Heart right ventricle (tissue), 16 donors: Measurements from ENCODE around the gene TTC3. TPM values are rescaled to one million over a fixed set of nuclear protein-coding genes. Genes with fewer than 3 reads are reported as not detected.

Experiments
- ATAC-seq, 8 donors: fragments of 200-7000 bp; cut with Tn5 transposase; one replicate each; pipeline ENCODE4 v1.9.1; 2020; ENCODE audit warnings: mild to moderate bottlenecking in 8 of 8, moderate library complexity in 8 of 8, moderate number of reproducible peaks in 1 of 8
- DNase-seq, 2 donors: peaks; one replicate each; pipeline ENCODE4 v3.0.0-alpha.2; 2020
- H3K27ac ChIP-seq, 10 donors: fragments of 200-600 bp; sonication (generic) in 2 of 10; one replicate each; pipeline versions ENCODE4 v1.5.0 to v1.8.0; 2020 to 2022; ENCODE audit warnings: mild to moderate bottlenecking in 3 of 10
- H3K27me3 ChIP-seq, 7 donors: fragments of 200-600 bp; one replicate each; pipeline ENCODE4 v1.8.0; 2021 to 2022; ENCODE audit warnings: mild to moderate bottlenecking in 2 of 7
- H3K36me3 ChIP-seq, 9 donors: fragments of 200-600 bp; sonication (generic) in 1 of 9; one replicate each; pipeline versions ENCODE4 v1.5.0 to v1.8.0; 2020 to 2022; ENCODE audit warnings: mild to moderate bottlenecking in 2 of 9
- H3K4me1 ChIP-seq, 9 donors: fragments of 200-600 bp; sonication (generic) in 1 of 9; one replicate each; pipeline versions ENCODE4 v1.5.0 to v1.8.0; 2020 to 2022; ENCODE audit warnings: mild to moderate bottlenecking in 4 of 9
- H3K4me3 ChIP-seq, 10 donors: fragments of 200-600 bp; sonication (generic) in 2 of 10; one replicate each; pipeline versions ENCODE4 v1.5.0 to v1.8.0; 2020 to 2022; ENCODE audit warnings: mild to moderate bottlenecking in 7 of 10, moderate library complexity in 2 of 10
- H3K9me3 ChIP-seq, 11 donors: fragments of 200-600 bp in 10 of 11; sonication (generic) in 2 of 11; one replicate each; pipeline versions ENCODE4 v1.5.0 to v1.8.0; 2013 to 2022; ENCODE audit warnings: mild to moderate bottlenecking in 2 of 11, control low read depth in 1 of 11, moderate library complexity in 1 of 11
- WGBS, 2 donors: extraction: QIAGEN DNeasy Blood & Tissue Kit; methylation state at CpG; one replicate each; pipeline ENCODE4 v1.1.7; 2013; ENCODE audit warnings: inconsistent platforms in 1 of 2; 5-methylcytosine and 5-hydroxymethylcytosine counted together
- intact Hi-C, 10 donors: fragments of 100-400 bp; cut with DNase I; formaldehyde crosslinking; loops; one replicate each; pipeline versions ENCODE4 v1.11.1 to v1.14.2; 2022
- polyA plus RNA-seq, 2 donors: library from polyadenylated mRNA; stranded (reverse); fragments of 200-250 nt; gene quantifications; one replicate each; pipeline ENCODE4 v1.2.3, GENCODE V29; 2013
- total RNA-seq, 10 donors: library from RNA; stranded (reverse); fragmentation: NEBNext Ultra II Directional in 3 of 10; extraction: Animal tissue kit (Norgen Biotek cat#: 25700) in 3 of 10; gene quantifications; one replicate each; pipeline versions ENCODE4 v1.2.1 to v1.2.4, GENCODE V29; 2021 to 2023
- TF ChIP-seq, protein P1 (sequence below), 9 donors: fragments of 200-600 bp; sonication (generic) in 2 of 9; IDR thresholded peaks; one replicate each; pipeline versions ENCODE4 v1.5.0 to v1.8.0; 2021 to 2022; ENCODE audit warnings: antibody characterized with exemption in 9 of 9, mild to moderate bottlenecking in 5 of 9, moderate library complexity in 1 of 9
- donor health status: Arrhythmogenic right ventricular cardiomyopathy.
- donor health status: ischemic (EF 13 %, LVEDD 7.1; RV severe dilation, severe dysfunction).
- donor health status: healthy with polysubstance abuse.
- donor health status: DM: no; HTN: yes; CAD: no.
- donor health status: DM: no; HTN: no; CAD: no.
- donor health status: ischemic (EF 25% LVEDD 6.9; RV normal size, moderate dysfunction).
- donor health status: ischemic (EF 25% LVEDD 5.7; RV mildly dilated, moderate dysfunction).
- donor health status: healthy.
- donor health status: DM: yes; HTN: yes; CAD: no.
- donor health status: Ischemic cardiomyopathy.
- donor health status: ischemic (EF 35%, LVEDD 5.7; RV mildly dilated, moderate dysfunction).
- donor health status: nonischemic (EF 11% LVEDD 7.7; RV severe dilation, severe dysfunction).
- donor health status: DM: yes; HTN: yes; CAD: no.
- donor health status: PGD.
- donor health status: ischemic (EF 29% LVEDD 5.4; RV normal size, mild dysfunction).
- donor health status: nonischemic (EF 23%, LVEDD 6.1; RV moderate dilation, normal function).

Gene TTC3
- total and polyA plus RNA-seq, 12 donors, result 14.0 to 62.1 (median 50.1) TPM

- intact Hi-C loops, result no loop called here
- no peak overlapping the region for H3K27ac ChIP-seq
- H3K4me1 ChIP-seq, result peaks cover 0 to 10% (median 0%) of the 10 kb centered on the region in 9 donors
- H3K36me3 ChIP-seq, result no peaks in the 10 kb centered on the region
- DNase-seq (no peak), ATAC-seq (no peak)
- H3K9me3 ChIP-seq, result no peaks in the 10 kb centered on the region
- no peak overlapping the region for H3K4me3 ChIP-seq
- WGBS, 2 donors, result 88 to 91% methylated on average over 7 of the region's 7 CpGs
- H3K27me3 ChIP-seq, result no peaks in the 10 kb centered on the region
- TF ChIP-seq, protein P1, sequence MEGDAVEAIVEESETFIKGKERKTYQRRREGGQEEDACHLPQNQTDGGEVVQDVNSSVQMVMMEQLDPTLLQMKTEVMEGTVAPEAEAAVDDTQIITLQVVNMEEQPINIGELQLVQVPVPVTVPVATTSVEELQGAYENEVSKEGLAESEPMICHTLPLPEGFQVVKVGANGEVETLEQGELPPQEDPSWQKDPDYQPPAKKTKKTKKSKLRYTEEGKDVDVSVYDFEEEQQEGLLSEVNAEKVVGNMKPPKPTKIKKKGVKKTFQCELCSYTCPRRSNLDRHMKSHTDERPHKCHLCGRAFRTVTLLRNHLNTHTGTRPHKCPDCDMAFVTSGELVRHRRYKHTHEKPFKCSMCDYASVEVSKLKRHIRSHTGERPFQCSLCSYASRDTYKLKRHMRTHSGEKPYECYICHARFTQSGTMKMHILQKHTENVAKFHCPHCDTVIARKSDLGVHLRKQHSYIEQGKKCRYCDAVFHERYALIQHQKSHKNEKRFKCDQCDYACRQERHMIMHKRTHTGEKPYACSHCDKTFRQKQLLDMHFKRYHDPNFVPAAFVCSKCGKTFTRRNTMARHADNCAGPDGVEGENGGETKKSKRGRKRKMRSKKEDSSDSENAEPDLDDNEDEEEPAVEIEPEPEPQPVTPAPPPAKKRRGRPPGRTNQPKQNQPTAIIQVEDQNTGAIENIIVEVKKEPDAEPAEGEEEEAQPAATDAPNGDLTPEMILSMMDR (IDR thresholded peaks at IDR 0.05), result no peak
These were observed 15.4 kb upstream of the TTC3 start for GRCh38 chr21:37057614-37058013.

DNA sequence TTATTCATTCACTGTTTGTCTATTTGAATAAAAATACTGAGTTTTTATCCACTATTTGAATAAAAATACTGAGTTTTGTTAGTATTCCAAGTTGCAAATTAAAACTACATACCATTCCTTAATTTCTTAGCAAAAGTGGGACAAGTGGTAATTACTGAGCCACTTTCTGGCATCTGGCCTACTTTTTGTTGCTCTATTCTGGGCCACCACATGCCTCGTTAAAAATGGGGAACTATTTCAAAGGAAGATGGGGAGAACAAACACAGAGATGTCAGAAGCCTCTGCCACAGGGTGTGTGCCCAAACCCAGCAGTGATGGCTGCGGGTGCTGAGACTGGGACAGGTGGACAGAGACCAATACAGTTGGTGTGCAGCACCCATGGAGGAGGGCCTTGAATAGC is 14.8 kb upstream of the TTC3 start:
- WGBS, 2 donors, result 64 to 72% methylated on average over 2 of the region's 2 CpGs
- TF ChIP-seq, protein P1 (IDR thresholded peaks at IDR 0.05), result no peak
- intact Hi-C loops, result no loop called here
- H3K4me3 ChIP-seq, result no peak overlapping the region
- H3K4me1 ChIP-seq, result peaks cover 0 to 10% (median 0%) of the 10 kb centered on the region in 9 donors
- no peaks in the 10 kb centered on the region for H3K27me3 ChIP-seq
- no peak overlapping the region for H3K27ac ChIP-seq
- DNase-seq, result no peak
- no peak for ATAC-seq
- no peaks in the 10 kb centered on the region for H3K36me3 ChIP-seq
- no peaks in the 10 kb centered on the region for H3K9me3 ChIP-seq

DNA sequence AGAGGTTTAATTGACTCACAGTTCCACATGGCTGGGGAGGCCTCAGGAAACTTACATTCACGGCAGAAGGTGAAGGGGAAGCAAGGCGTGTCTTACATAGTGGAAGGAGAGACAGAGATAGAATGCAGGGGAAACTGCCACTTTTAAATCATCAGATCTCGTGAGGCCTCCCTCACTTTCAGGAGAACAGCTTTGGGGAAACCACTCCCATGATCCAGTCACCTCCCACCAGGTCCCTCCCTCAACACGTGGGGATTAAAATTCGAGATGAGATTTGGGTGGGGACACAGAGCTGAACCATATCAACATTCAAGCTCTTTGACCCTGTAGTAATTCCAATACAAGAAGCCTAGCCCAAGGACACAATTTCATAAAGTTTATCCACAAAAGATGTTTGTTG is 13.9 kb upstream of the TTC3 start:
- no peaks in the 10 kb centered on the region for H3K9me3 ChIP-seq
- H3K27ac ChIP-seq, result no peak overlapping the region
- peaks cover 0 to 10% (median 0%) of the 10 kb centered on the region in 9 donors for H3K4me1 ChIP-seq
- ATAC-seq (no peak), DNase-seq (no peak)
- intact Hi-C loops, result no loop called here
- no peaks in the 10 kb centered on the region for H3K27me3 ChIP-seq
- TF ChIP-seq, protein P1 (IDR thresholded peaks at IDR 0.05), result no peak
- H3K36me3 ChIP-seq, result peaks cover 0 to under 1% (median 0%) of the 10 kb centered on the region in 9 donors
- no peak overlapping the region for H3K4me3 ChIP-seq
- 66 to 77% methylated on average over 5 of the region's 5 CpGs for WGBS, 2 donors

- 74 to 79% methylated on average over 1 of the region's 1 CpG for WGBS, 2 donors
- Histone ChIP-seq H3K4me1 (peaks cover 0 to 10% (median 0%) of the 10 kb centered on the region in 9 donors), H3K36me3 (peaks cover 0 to 11% (median 0%) of the 10 kb centered on the region in 9 donors), H3K4me3 (no peak overlapping the region), H3K9me3 (no peaks in the 10 kb centered on the region), H3K27me3 (no peaks in the 10 kb centered on the region), H3K27ac (no peak overlapping the region)
- DNase-seq, result peak in 1 of 2 donors; percentile 27
- ATAC-seq, result peak; percentile 62 to 94 (median 88)
- intact Hi-C loops, result no loop called here
- TF ChIP-seq, protein P1 (IDR thresholded peaks at IDR 0.05), result peak in 1 of 9 donors; percentile 7
These were observed 12.8 kb upstream of the TTC3 start for GRCh38 chr21:37060296-37060695.
